ENCODE data around the gene ARSA. TPM values are rescaled to one million over a fixed set of nuclear protein-coding genes. Genes with fewer than 3 reads are reported as not detected.

Gene ARSA
- polyA plus RNA-seq, 1 of the 3 experiments (the other 2 are of a cell fraction) = 34.2 TPM

GRCh38 chr22:50607659-50608020, 20.3 kb downstream of the ARSA start:
- Histone ChIP-seq H3F3A (replicated peaks; ENCODE audit: insufficient read depth) (no peaks in the 10 kb centered on the region), H3K9ac (no peak overlapping the region), H3K79me2 (ENCODE audit: insufficient read depth) (no peaks in the 10 kb centered on the region), H2AFZ (ENCODE audit: low read depth) (no peak overlapping the region), H3K4me2 (no peak overlapping the region), H3K9me2 (no peaks in the 10 kb centered on the region), H3K4me1 (ENCODE audit: control insufficient read depth in 1 of 2, insufficient read depth in 2 of 2, low read depth in 1 of 2, low read length in 1 of 2) (no peaks in the 10 kb centered on the region), H3K27me3 (ENCODE audit: insufficient read depth) (no peaks in the 10 kb centered on the region), H3K36me3 (replicated peaks in 1 of 2; ENCODE audit: control insufficient read depth in 1 of 2, insufficient read depth in 2 of 2, low read length in 1 of 2) (no peaks in the 10 kb centered on the region), H4K20me1 (ENCODE audit: insufficient read depth) (no peaks in the 10 kb centered on the region), H3K9me3 (no peaks in the 10 kb centered on the region), H3K27ac (ENCODE audit: low read depth in 2 of 2, low read length in 1 of 2) (no peak overlapping the region), H3K4me3 (ENCODE audit: low read depth in 2 of 2, low read length in 1 of 2) (no peak overlapping the region)
- no peak for DNase-seq
- ChIA-PET POLR2A (no interaction called here), CTCF (interaction anchor here (1.9 kb wide), 1 partner anchor 13 kb away, joined by 12 read pairs; no protein-coding TSS in a partner anchor)
- no peak for TF ChIP-seq SMC3 (IDR thresholded peaks at IDR 0.05; ENCODE audit: low read depth, low read length)
- TF ChIP-seq GABPA (IDR thresholded peaks at IDR 0.05; ENCODE audit: low read depth) = no peak
- TF ChIP-seq REST (IDR thresholded peaks at IDR 0.05; ENCODE audit: low read depth, low read length) = no peak
- no peak for TF ChIP-seq MAX (IDR thresholded peaks at IDR 0.05; ENCODE audit: low read depth)
- TF ChIP-seq FOXM1 (IDR thresholded peaks at IDR 0.05; ENCODE audit: low read depth) = no peak
- no peak for TF ChIP-seq IRF3 (IDR thresholded peaks at IDR 0.05; ENCODE audit: low read depth, low read length)
- TF ChIP-seq RXRA (IDR thresholded peaks at IDR 0.05; ENCODE audit: borderline replicate concordance, low read depth) = no peak
- no peak for TF ChIP-seq TEAD4 (IDR thresholded peaks at IDR 0.05; ENCODE audit: borderline replicate concordance, insufficient read depth)
- no peak for TF ChIP-seq JUND (IDR thresholded peaks at IDR 0.05)
- no peak for TF ChIP-seq PBX3 (IDR thresholded peaks at IDR 0.05)
- TF ChIP-seq EZH2phosphoT487 (IDR thresholded peaks at IDR 0.05; ENCODE audit: borderline replicate concordance, low read depth) = no peak
- no peak for TF ChIP-seq ELF1 (IDR thresholded peaks at IDR 0.05)
- WGBS (ENCODE audit: low lambda C conversion rate) = 58% methylated on average over 6 of the region's 6 CpGs
